ENCODE data around the gene CCL23. TPM values are rescaled to one million over a fixed set of nuclear protein-coding genes. Genes with fewer than 3 reads are reported as not detected.

The CCL23 gene
- total RNA-seq, 3 donors from 2014 or later = 1.3 to 2.7 (median 1.9) TPM

DNA sequence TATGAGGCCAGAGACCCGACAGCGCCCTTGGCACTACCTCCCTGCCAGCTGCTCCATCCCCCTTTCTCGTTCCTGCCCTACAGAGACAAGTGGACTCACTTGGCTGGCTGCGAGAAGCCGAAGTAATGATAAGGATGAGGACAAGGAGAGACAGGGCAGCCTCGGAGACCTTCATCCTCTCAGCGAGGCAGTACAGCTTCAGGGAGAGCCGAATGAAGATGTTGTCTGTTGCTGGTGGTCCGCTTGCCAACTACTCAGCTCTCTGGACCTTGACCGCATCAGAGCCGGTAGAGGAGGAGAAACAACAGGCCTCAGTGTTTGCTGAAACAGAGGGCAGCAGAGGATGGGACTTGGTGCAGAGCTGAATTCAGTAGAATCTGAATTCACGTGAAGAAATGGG is 36.5 kb downstream of the CCL23 start, which contains the start of gene CCL16:
Gene CCL16, minus strand, starts transcription at position 252 of the 400 bp plus-strand sequence. Its CDS starts 77 bp downstream, at position 175.
- no peak within 1 kb of the TSS for H3K4me3 ChIP-seq
- H3K36me3 ChIP-seq = no peaks in the 10 kb centered on the region
- DNase-seq (ENCODE audit: low spot score in 2 of 2) = no peak
- H3K4me1 ChIP-seq = no peaks in the 10 kb centered on the region
- intact Hi-C loops (cut with DNase I; ENCODE audit: low total_unique reads) = loop anchor here (2.0 kb wide), 1 partner anchor 36 kb away; the partner anchor contains the start of gene CCL23
- no peaks in the 10 kb centered on the region for H3K27me3 ChIP-seq
- TF ChIP-seq POLR2AphosphoS5 (IDR thresholded peaks at IDR 0.05) (no peak), POLR2A (IDR thresholded peaks at IDR 0.05) (no peak)
- TF ChIP-seq, protein P1, sequence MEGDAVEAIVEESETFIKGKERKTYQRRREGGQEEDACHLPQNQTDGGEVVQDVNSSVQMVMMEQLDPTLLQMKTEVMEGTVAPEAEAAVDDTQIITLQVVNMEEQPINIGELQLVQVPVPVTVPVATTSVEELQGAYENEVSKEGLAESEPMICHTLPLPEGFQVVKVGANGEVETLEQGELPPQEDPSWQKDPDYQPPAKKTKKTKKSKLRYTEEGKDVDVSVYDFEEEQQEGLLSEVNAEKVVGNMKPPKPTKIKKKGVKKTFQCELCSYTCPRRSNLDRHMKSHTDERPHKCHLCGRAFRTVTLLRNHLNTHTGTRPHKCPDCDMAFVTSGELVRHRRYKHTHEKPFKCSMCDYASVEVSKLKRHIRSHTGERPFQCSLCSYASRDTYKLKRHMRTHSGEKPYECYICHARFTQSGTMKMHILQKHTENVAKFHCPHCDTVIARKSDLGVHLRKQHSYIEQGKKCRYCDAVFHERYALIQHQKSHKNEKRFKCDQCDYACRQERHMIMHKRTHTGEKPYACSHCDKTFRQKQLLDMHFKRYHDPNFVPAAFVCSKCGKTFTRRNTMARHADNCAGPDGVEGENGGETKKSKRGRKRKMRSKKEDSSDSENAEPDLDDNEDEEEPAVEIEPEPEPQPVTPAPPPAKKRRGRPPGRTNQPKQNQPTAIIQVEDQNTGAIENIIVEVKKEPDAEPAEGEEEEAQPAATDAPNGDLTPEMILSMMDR (IDR thresholded peaks at IDR 0.05) = no peak
- no peaks in the 10 kb centered on the region for H3K9me3 ChIP-seq
- no peak within 1 kb of the TSS for H3K27ac ChIP-seq

DNA sequence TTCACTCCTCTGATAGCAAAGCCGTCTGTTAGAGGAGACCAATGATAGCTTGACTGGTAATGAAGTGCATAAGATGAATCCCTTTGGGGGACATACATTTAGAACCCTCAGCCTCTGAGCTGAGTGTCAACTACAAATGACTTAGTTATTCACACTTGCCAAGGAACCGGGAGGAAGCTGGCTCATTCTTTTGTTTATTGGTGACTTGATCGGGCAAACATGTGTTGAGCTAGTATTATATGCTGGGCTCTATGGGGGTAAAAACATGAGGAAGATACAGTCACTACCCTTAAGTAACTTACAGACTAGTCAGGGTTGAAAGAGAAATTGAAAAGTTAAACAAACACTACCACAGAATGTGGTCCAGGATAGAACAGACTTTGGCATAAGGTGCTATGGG is 39.4 kb downstream of the CCL23 start:
- H3K27ac ChIP-seq = no peak overlapping the region
- no peaks in the 10 kb centered on the region for H3K4me1 ChIP-seq
- no peaks in the 10 kb centered on the region for H3K9me3 ChIP-seq
- DNase-seq (ENCODE audit: low spot score in 2 of 2) = no peak
- no peaks in the 10 kb centered on the region for H3K36me3 ChIP-seq
- no peaks in the 10 kb centered on the region for H3K27me3 ChIP-seq
- intact Hi-C loops (cut with DNase I; ENCODE audit: low total_unique reads) = no loop called here
- no peak overlapping the region for H3K4me3 ChIP-seq
- TF ChIP-seq, protein P1 (IDR thresholded peaks at IDR 0.05) = no peak
- TF ChIP-seq POLR2AphosphoS5 (IDR thresholded peaks at IDR 0.05) (no peak), POLR2A (IDR thresholded peaks at IDR 0.05) (no peak)

DNA sequence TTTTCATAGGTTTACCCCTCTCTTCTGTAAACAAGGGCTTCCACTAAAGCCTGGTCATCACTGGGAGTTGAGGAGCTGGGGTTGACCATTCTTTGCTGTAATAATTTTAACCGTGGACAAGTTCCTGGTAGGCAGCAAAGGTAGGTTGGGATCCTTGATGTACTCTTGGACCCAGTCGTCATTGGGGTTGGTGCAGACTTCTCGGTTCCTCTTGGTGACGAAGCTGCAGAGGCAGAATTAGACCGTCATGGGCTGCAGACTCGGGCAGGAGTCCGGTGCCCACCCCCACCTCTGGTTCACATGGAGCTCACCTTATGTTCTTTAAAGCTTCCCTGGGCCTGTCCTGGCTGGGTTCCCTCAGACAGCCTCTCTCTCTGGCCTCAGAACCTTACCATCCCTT is 40.3 kb downstream of the CCL23 start:
- no peak for DNase-seq (ENCODE audit: low spot score in 2 of 2)
- intact Hi-C loops (cut with DNase I; ENCODE audit: low total_unique reads) = no loop called here
- no peaks in the 10 kb centered on the region for H3K36me3 ChIP-seq

DNA sequence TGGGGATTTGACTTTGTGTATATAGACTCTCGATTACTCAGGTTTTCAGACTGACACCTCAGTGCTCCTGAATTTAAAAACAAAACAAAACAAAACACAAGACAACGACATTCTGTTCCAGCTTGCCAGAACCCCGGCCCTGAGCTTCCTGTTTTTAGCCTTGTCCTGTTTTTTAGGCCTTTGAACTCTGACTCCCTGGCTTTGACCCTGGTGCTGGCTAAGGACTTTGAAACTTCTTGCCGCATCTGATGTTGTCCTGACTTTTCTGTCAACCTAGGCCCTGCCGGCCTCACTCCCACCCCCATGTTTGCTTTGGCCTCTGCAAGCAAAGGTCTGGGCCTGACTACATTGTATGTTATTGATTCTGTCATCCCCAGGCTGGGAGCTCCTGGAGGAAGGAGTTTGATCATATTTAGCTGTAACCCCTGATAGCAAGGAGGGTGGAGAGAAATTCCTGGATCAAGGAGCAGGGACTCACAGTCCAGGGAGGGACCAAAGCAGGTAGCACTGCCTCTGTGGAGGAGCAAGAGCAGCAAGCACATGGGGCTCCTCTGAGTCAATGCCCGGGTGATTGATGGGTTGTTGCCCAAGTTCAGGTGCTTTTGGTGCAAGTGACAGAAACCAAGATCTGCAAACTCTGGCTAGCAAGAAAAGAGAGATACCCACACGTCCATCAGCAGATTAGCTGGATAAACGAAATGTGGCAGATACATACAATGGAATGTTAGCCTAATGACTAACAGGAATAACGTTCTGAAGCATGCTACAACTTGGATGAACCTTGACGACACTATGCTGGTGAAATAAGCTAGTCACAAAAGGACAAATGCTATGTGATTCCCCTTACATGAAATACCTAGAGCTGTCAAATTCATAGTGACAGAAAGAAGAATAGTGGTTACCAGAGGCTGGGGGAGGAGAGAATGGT is 44.2 kb downstream of the CCL23 start:
- Histone ChIP-seq H3K4me1 (no peaks in the 10 kb centered on the region), H3K27me3 (no peaks in the 10 kb centered on the region), H3K27ac (no peak overlapping the region), H3K4me3 (no peak overlapping the region), H3K36me3 (no peaks in the 10 kb centered on the region), H3K9me3 (no peaks in the 10 kb centered on the region)
- intact Hi-C loops (cut with DNase I; ENCODE audit: low total_unique reads) = loop anchor here (2.0 kb wide), 1 partner anchor 503 kb away; no protein-coding TSS in a partner anchor
- DNase-seq (ENCODE audit: low spot score in 2 of 2) = no peak
- TF ChIP-seq POLR2A (IDR thresholded peaks at IDR 0.05) (no peak), POLR2AphosphoS5 (IDR thresholded peaks at IDR 0.05) (no peak)
- TF ChIP-seq, protein P1 (IDR thresholded peaks at IDR 0.05) = no peak

More for the DNA sequence above, 40.3 kb downstream of the CCL23 start:
- Histone ChIP-seq H3K4me3 (no peak overlapping the region), H3K4me1 (no peaks in the 10 kb centered on the region), H3K9me3 (no peaks in the 10 kb centered on the region), H3K27me3 (no peaks in the 10 kb centered on the region), H3K27ac (no peak overlapping the region)
- TF ChIP-seq POLR2A (IDR thresholded peaks at IDR 0.05) (no peak), POLR2AphosphoS5 (IDR thresholded peaks at IDR 0.05) (no peak)
- TF ChIP-seq, protein P1 (IDR thresholded peaks at IDR 0.05) = no peak

DNA sequence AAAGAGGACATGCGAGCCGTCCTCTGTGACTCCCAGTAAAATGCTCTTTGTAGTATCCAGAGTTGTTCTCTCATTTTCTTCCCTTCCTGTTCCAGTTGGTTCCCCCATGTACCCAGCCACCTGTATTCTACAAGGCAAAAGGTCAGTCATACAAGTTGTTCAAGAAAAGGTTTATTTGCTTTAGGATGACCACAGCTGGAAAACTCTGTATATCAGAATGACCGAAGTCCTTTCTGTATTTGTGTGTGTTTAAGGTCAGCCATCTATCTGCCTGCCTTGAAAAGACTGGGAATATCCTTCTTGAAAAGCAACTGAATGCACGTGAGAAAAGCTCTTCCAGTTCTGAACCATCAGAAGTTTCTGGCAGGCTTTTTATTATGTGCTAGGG is 44.8 kb downstream of the CCL23 start:
- no peak for DNase-seq (ENCODE audit: low spot score in 2 of 2)
- Histone ChIP-seq H3K36me3 (no peaks in the 10 kb centered on the region), H3K9me3 (no peaks in the 10 kb centered on the region), H3K4me3 (no peak overlapping the region), H3K4me1 (no peaks in the 10 kb centered on the region), H3K27ac (peak overlapping the region in 1 of 2 donors; percentile 21), H3K27me3 (no peaks in the 10 kb centered on the region)
- intact Hi-C loops (cut with DNase I; ENCODE audit: low total_unique reads) = loop anchor here (2.0 kb wide), 1 partner anchor 504 kb away; no protein-coding TSS in a partner anchor
- TF ChIP-seq POLR2AphosphoS5 (IDR thresholded peaks at IDR 0.05) (no peak), POLR2A (IDR thresholded peaks at IDR 0.05) (no peak)
- TF ChIP-seq, protein P1 (IDR thresholded peaks at IDR 0.05) = no peak
